OCI-LY3 (cell line): ENCODE data around the gene TSTD2.
"Not testable (repeated sequence)": the region's sequence is repeated elsewhere in the genome, so short reads cannot be mapped to it uniquely, and the experiment has no call there.

Experiments
- H2AFZ ChIP-seq: fragments of 200-600, 300-600 bp; shearing (Covaris generic); 2 replicates; pipeline ENCODE4 v1.6.0; 2014; ENCODE audit warnings: antibody characterized with exemption, low read depth, low read length
- H3K27ac ChIP-seq: fragments of 200-600, 300-600 bp; sonication (generic); 2 replicates; pipeline ENCODE4 v1.5.1; 2014; ENCODE audit warnings: mild to moderate bottlenecking, low read length, moderate library complexity, mixed read lengths
- H3K27me3 ChIP-seq: fragments of 200-600, 300-600 bp; sonication (generic); 2 replicates; pipeline ENCODE4 v1.6.1; 2014; ENCODE audit warnings: low read depth, low read length, mixed read lengths
- H3K36me3 ChIP-seq: fragments of 200-600, 300-600 bp; sonication (generic); replicated peaks from 2 replicates; pipeline ENCODE3; 2014; ENCODE audit warnings: low read depth, low read length, mixed read lengths
- H3K4me1 ChIP-seq: fragments of 300-600, 200-600 bp; sonication (generic); 2 replicates; pipeline ENCODE4 v1.6.1; 2014; ENCODE audit warnings: low read length, mixed read lengths
- H3K4me2 ChIP-seq: fragments of 200-600, 300-600 bp; sonication (generic); 2 replicates; pipeline ENCODE4 v1.6.1; 2014; ENCODE audit warnings: low read length, mixed read lengths
- H3K4me3 ChIP-seq: fragments of 300-600, 200-600 bp; sonication (generic); 2 replicates; pipeline ENCODE4 v1.5.1; 2014; ENCODE audit warnings: antibody characterized with exemption, mild to moderate bottlenecking, low read length, moderate library complexity
- H3K79me2 ChIP-seq: fragments of 300-600, 200-600 bp; shearing (Covaris generic); 2 replicates; pipeline ENCODE4 v1.6.1; 2014; ENCODE audit warnings: mild to moderate bottlenecking, low read length, mixed read lengths
- H3K9ac ChIP-seq: fragments of 300-600, 200-600 bp; shearing (Covaris generic); 2 replicates; pipeline ENCODE4 v1.6.0; 2014; ENCODE audit warnings: mild to moderate bottlenecking, low read length, moderate library complexity
- H3K9me3 ChIP-seq: fragments of 200-600, 300-600 bp; shearing (Covaris generic); 2 replicates; pipeline ENCODE4 v1.6.1; 2014; ENCODE audit warnings: low read length, mixed read lengths; ENCODE audit not compliant: insufficient read depth
- H4K20me1 ChIP-seq: fragments of 200-600, 300-600 bp; sonication (generic); 2 replicates; pipeline ENCODE4 v1.6.1; 2016; ENCODE audit warnings: low read length, mixed read lengths; ENCODE audit not compliant: insufficient read depth
- CTCF ChIP-seq: fragments of 200-600, 300-600 bp; sonication (generic); IDR thresholded peaks from 2 replicates; pipeline ENCODE4 v1.5.1; 2014; ENCODE audit warnings: antibody characterized with exemption, low read length, low read depth
- EZH2phosphoT487 ChIP-seq: fragments of 200-600 bp; shearing (Covaris generic); IDR thresholded peaks from 2 replicates; pipeline ENCODE4 v1.6.1; 2018; ENCODE audit warnings: antibody characterized with exemption, mixed run types, low read depth

TSTD2 gene

GRCh38 chr9:97593960-97594359 is 39.2 kb downstream of the TSTD2 start:
- H3K36me3 ChIP-seq: no peaks in the 10 kb centered on the region
- no peaks in the 10 kb centered on the region for H3K9me3 ChIP-seq
- no peaks in the 10 kb centered on the region for H3K79me2 ChIP-seq
- no peak overlapping the region for H3K27ac ChIP-seq
- H3K4me3 ChIP-seq: no peak overlapping the region
- H3K4me1 ChIP-seq: peaks cover 9% of the 10 kb centered on the region
- H2AFZ ChIP-seq: no peak overlapping the region
- H4K20me1 ChIP-seq: no peaks in the 10 kb centered on the region
- H3K27me3 ChIP-seq: no peaks in the 10 kb centered on the region
- H3K9ac ChIP-seq: no peak overlapping the region
- H3K4me2 ChIP-seq: no peak overlapping the region
- TF ChIP-seq EZH2phosphoT487: no peak
- TF ChIP-seq CTCF: no peak

GRCh38 chr9:97592126-97592525 is 41.0 kb downstream of the TSTD2 start:
- H4K20me1 ChIP-seq: no peaks in the 10 kb centered on the region
- TF ChIP-seq CTCF (no peak), EZH2phosphoT487 (no peak)
- H3K27ac ChIP-seq: no peak overlapping the region
- no peaks in the 10 kb centered on the region for H3K36me3 ChIP-seq
- H3K9ac ChIP-seq: no peak overlapping the region
- no peaks in the 10 kb centered on the region for H3K27me3 ChIP-seq
- H2AFZ ChIP-seq: no peak overlapping the region
- peaks cover 6% of the 10 kb centered on the region for H3K4me1 ChIP-seq
- H3K4me3 ChIP-seq: no peak overlapping the region
- H3K9me3 ChIP-seq: no peaks in the 10 kb centered on the region
- no peaks in the 10 kb centered on the region for H3K79me2 ChIP-seq
- no peak overlapping the region for H3K4me2 ChIP-seq

GRCh38 chr9:97591535-97591934 is 41.6 kb downstream of the TSTD2 start:
- peaks cover 6% of the 10 kb centered on the region for H3K4me1 ChIP-seq
- no peak overlapping the region for H3K4me3 ChIP-seq
- TF ChIP-seq EZH2phosphoT487 (no peak), CTCF (peak; percentile 57)
- no peaks in the 10 kb centered on the region for H3K79me2 ChIP-seq
- H3K9me3 ChIP-seq: no peaks in the 10 kb centered on the region
- no peaks in the 10 kb centered on the region for H4K20me1 ChIP-seq
- no peak overlapping the region for H3K27ac ChIP-seq
- H3K9ac ChIP-seq: no peak overlapping the region
- H3K4me2 ChIP-seq: no peak overlapping the region
- no peaks in the 10 kb centered on the region for H3K27me3 ChIP-seq
- no peak overlapping the region for H2AFZ ChIP-seq
- no peaks in the 10 kb centered on the region for H3K36me3 ChIP-seq

GRCh38 chr9:97586909-97587308 is 46.3 kb downstream of the TSTD2 start:
- H3K79me2 ChIP-seq, H3K27me3 ChIP-seq, H3K4me3 ChIP-seq, H4K20me1 ChIP-seq, H3K9ac ChIP-seq, H3K27ac ChIP-seq, H3K9me3 ChIP-seq, H2AFZ ChIP-seq, H3K4me1 ChIP-seq, H3K36me3 ChIP-seq, H3K4me2 ChIP-seq: not testable (repeated sequence)

- not testable (repeated sequence) for H3K4me3 ChIP-seq, H3K9me3 ChIP-seq, H4K20me1 ChIP-seq, H2AFZ ChIP-seq, H3K27ac ChIP-seq, H3K79me2 ChIP-seq, H3K9ac ChIP-seq, H3K27me3 ChIP-seq, H3K4me2 ChIP-seq, H3K36me3 ChIP-seq, H3K4me1 ChIP-seq
Measured at GRCh38 chr9:97584778-97585177, 48.4 kb downstream of the TSTD2 start.

DNA sequence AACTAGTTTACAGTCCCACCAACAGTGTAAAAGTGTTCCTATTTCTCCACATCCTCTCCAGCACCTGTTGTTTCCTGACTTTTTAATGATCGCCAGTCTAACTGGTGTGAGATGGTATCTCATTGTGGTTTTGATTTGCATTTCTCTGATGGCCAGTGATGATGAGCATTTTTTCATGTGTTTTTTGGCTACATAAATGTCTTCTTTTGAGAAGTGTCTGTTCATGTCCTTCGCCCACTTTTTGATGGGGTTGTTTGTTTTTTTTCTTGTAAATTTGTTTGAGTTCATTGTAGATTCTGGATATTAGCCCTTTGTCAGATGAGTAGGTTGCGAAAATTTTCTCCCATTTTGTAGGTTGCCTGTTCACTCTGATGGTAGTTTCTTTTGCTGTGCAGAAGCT is 51.6 kb downstream of the TSTD2 start:
- not testable (repeated sequence) for H3K79me2 ChIP-seq, H3K27me3 ChIP-seq, H3K27ac ChIP-seq, H4K20me1 ChIP-seq, H3K36me3 ChIP-seq, H2AFZ ChIP-seq, H3K4me2 ChIP-seq, H3K9ac ChIP-seq, H3K9me3 ChIP-seq, H3K4me1 ChIP-seq, H3K4me3 ChIP-seq
